Renal cortical epithelial cell (primary cell): ENCODE data around the gene NDST3. TPM values are rescaled to one million over a fixed set of nuclear protein-coding genes. Genes with fewer than 3 reads are reported as not detected.

ENCODE experiments used
- DNase-seq: peaks from one replicate; pipeline ENCODE4 v3.0.0-alpha.2; 2011; ENCODE audit warnings: low read depth
- total RNA-seq: library from RNA; depleted of rRNA; stranded (reverse); fragments of >200 nt; gene quantifications from 2 replicates; pipeline ENCODE4 v1.2.3, GENCODE V29; 2014

Gene NDST3
- 0.35 and 0.60 TPM in 2 replicates for total RNA-seq

GRCh38 chr4:118034053-118034785 is at the start of gene NDST3:
Gene NDST3, plus strand, starts transcription at chr4:118034486. Its CDS starts 19,425 bp downstream, at chr4:118053911.
- peak; percentile 78 for DNase-seq

GRCh38 chr4:117986321-117986720 is 48.0 kb upstream of the NDST3 start:
- DNase-seq, result no peak

- DNase-seq, result no peak
Measured at GRCh38 chr4:117987464-117987863, 46.8 kb upstream of the NDST3 start.

- DNase-seq, result no peak
Measured at GRCh38 chr4:117996891-117997290, 37.4 kb upstream of the NDST3 start.

- DNase-seq, result no peak
Measured at GRCh38 chr4:118004088-118004487, 30.2 kb upstream of the NDST3 start.

- DNase-seq, result no peak
Measured at GRCh38 chr4:118005883-118006282, 28.4 kb upstream of the NDST3 start.

GRCh38 chr4:118012142-118012541 is 22.1 kb upstream of the NDST3 start:
- no peak for DNase-seq

GRCh38 chr4:118014831-118015230 is 19.5 kb upstream of the NDST3 start:
- DNase-seq, result no peak

GRCh38 chr4:118018381-118019145 is 15.7 kb upstream of the NDST3 start:
- no peak for DNase-seq

GRCh38 chr4:118026806-118027205 is 7.5 kb upstream of the NDST3 start:
- DNase-seq, result no peak

- DNase-seq, result no peak
Measured at GRCh38 chr4:118029224-118029623, 5.1 kb upstream of the NDST3 start.

- DNase-seq, result peak; percentile 35
Measured at GRCh38 chr4:118032691-118033090, 1.6 kb upstream of the NDST3 start.

- peak; percentile 26 for DNase-seq
Measured at GRCh38 chr4:118033148-118034052, 886 bp upstream of the NDST3 start.

GRCh38 chr4:118035309-118035708 is 1.0 kb downstream of the NDST3 start:
- no peak for DNase-seq

GRCh38 chr4:118036336-118036735 is 2.0 kb downstream of the NDST3 start:
- no peak for DNase-seq

GRCh38 chr4:118037955-118038354 is 3.7 kb downstream of the NDST3 start:
- DNase-seq, result no peak

- DNase-seq, result no peak
Measured at GRCh38 chr4:118046323-118046722, 12.0 kb downstream of the NDST3 start.

GRCh38 chr4:118047043-118047442 is 12.8 kb downstream of the NDST3 start:
- DNase-seq, result no peak

GRCh38 chr4:118058955-118059354 is 24.7 kb downstream of the NDST3 start:
- DNase-seq, result no peak

- DNase-seq, result no peak
Measured at GRCh38 chr4:118059397-118059796, 25.1 kb downstream of the NDST3 start.

GRCh38 chr4:118076958-118077766 is 42.9 kb downstream of the NDST3 start:
- DNase-seq, result peak; percentile 11
